ENCODE results near the gene HYAL1. TPM values are rescaled to one million over a fixed set of nuclear protein-coding genes. Genes with fewer than 3 reads are reported as not detected.
A peak's percentile ranks its signal among the peaks of the same experiment; 100 is the strongest.

The HYAL1 gene
- total RNA-seq, 2 experiments from 2014 or later: not detected

- Mint-ChIP-seq H3K36me3 (ENCODE audit: low read depth) (peaks cover 15% of the 10 kb centered on the region), H3K4me3 (peak overlapping the region; percentile 66), H3K27me3 (ENCODE audit: low read depth) (no peaks in the 10 kb centered on the region), H3K27ac (peak overlapping the region; percentile 69), H3K4me1 (ENCODE audit: low read depth) (peaks cover 4% of the 10 kb centered on the region), H3K9me3 (no peaks in the 10 kb centered on the region)
- DNase-seq: peak; percentile 88
- intact Hi-C loops (cut with micrococcal nuclease): loop anchor here (1.0 kb wide), 3 partner anchors 13 to 33 kb away; no protein-coding TSS in a partner anchor
- CTCF ChIA-PET: interaction anchor here (0.6 to 3.7 kb wide), 9 partner anchors 12 to 68 kb away, joined by 3 to 38 read pairs (median 4); partner anchors contain the start of gene GNAI2
Observed at GRCh38 chr3:50260027-50260941, 43.1 kb downstream of the HYAL1 start.

DNA sequence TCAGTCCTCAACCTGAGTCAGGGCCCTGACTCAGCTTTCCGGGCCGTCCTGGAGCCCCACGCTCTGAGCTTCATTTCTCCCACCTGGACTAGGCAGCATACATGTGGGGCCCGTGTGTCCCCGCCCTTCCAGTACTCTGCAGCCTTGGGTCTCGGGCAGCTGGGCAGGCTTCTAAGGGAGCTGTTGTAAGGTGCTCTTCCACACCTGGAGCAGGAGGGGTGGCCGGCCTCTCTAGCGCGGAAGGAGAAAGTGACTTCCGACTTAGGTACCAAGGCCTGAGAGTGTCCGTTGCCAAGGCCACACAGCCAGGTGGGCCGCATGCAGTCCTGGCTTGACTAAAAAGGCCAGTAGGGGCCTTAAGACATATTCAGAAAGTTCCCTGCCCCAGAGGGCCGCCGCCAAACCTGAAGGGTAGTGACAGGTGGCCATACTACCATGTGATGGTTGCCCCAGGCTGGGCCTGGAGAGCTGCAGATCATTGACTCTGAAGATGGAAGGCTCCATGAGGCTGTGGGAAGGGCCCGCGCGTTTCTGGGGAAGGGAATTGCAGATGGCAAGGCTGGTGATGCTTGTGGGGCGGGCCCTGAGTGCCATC lies 43.8 kb downstream of the HYAL1 start:
- Mint-ChIP-seq H3K27me3 (ENCODE audit: low read depth) (no peaks in the 10 kb centered on the region), H3K4me3 (peak overlapping the region; percentile 62), H3K27ac (peak overlapping the region; percentile 69), H3K36me3 (ENCODE audit: low read depth) (peaks cover 15% of the 10 kb centered on the region), H3K4me1 (ENCODE audit: low read depth) (peaks cover 4% of the 10 kb centered on the region), H3K9me3 (no peaks in the 10 kb centered on the region)
- DNase-seq: no peak
- intact Hi-C loops (cut with micrococcal nuclease): loop anchor here (1.0 kb wide), 3 partner anchors 13 to 32 kb away; no protein-coding TSS in a partner anchor
- CTCF ChIA-PET: interaction anchor here (0.7 to 3.7 kb wide), 11 partner anchors 8 to 94 kb away, joined by 3 to 38 read pairs (median 4); partner anchors contain the start of gene GNAI2

- Mint-ChIP-seq H3K4me1 (ENCODE audit: low read depth) (peaks cover 4% of the 10 kb centered on the region), H3K9me3 (no peaks in the 10 kb centered on the region), H3K4me3 (no peak overlapping the region), H3K36me3 (ENCODE audit: low read depth) (peaks cover 15% of the 10 kb centered on the region), H3K27me3 (ENCODE audit: low read depth) (no peaks in the 10 kb centered on the region), H3K27ac (no peak overlapping the region)
- CTCF ChIA-PET: interaction anchor here (0.7 to 3.7 kb wide), 11 partner anchors 9 to 94 kb away, joined by 3 to 38 read pairs (median 4); partner anchors contain the start of genes GNAI2 and HYAL2
- no peak for DNase-seq
- intact Hi-C loops (cut with micrococcal nuclease): no loop called here
Observed at GRCh38 chr3:50258979-50259378, 44.4 kb downstream of the HYAL1 start.

- intact Hi-C loops (cut with micrococcal nuclease): no loop called here
- Mint-ChIP-seq H3K9me3 (no peaks in the 10 kb centered on the region), H3K27ac (peak overlapping the region; percentile 39), H3K4me1 (ENCODE audit: low read depth) (peaks cover 5% of the 10 kb centered on the region), H3K27me3 (ENCODE audit: low read depth) (no peaks in the 10 kb centered on the region), H3K36me3 (ENCODE audit: low read depth) (peaks cover 17% of the 10 kb centered on the region), H3K4me3 (no peak overlapping the region)
- CTCF ChIA-PET: interaction anchor here (1.3 to 3.4 kb wide), 5 partner anchors 15 to 66 kb away, joined by 3 to 10 read pairs (median 6); partner anchors contain the start of gene HYAL2
- no peak for DNase-seq
Observed at GRCh38 chr3:50258029-50258680, 45.2 kb downstream of the HYAL1 start.

GRCh38 chr3:50256978-50257890 lies 46.1 kb downstream of the HYAL1 start:
- Mint-ChIP-seq H3K27me3 (ENCODE audit: low read depth) (no peaks in the 10 kb centered on the region), H3K27ac (no peak overlapping the region), H3K36me3 (ENCODE audit: low read depth) (peaks cover 17% of the 10 kb centered on the region), H3K9me3 (no peaks in the 10 kb centered on the region), H3K4me3 (no peak overlapping the region), H3K4me1 (ENCODE audit: low read depth) (peaks cover 6% of the 10 kb centered on the region)
- intact Hi-C loops (cut with micrococcal nuclease): no loop called here
- CTCF ChIA-PET: interaction anchor here (0.6 to 3.3 kb wide), 10 partner anchors 10 to 219 kb away, joined by 3 to 28 read pairs (median 3); partner anchors contain the start of genes HYAL2, LSMEM2 and TUSC2
- peak; percentile 68 for DNase-seq

GRCh38 chr3:50255251-50255615 lies 48.1 kb downstream of the HYAL1 start:
- no peak overlapping the region for H3K4me3 Mint-ChIP-seq
- H3K27ac Mint-ChIP-seq: no peak overlapping the region
- H3K36me3 Mint-ChIP-seq (ENCODE audit: low read depth): peaks cover 21% of the 10 kb centered on the region
- no peaks in the 10 kb centered on the region for H3K9me3 Mint-ChIP-seq
- peaks cover 18% of the 10 kb centered on the region for H3K4me1 Mint-ChIP-seq (ENCODE audit: low read depth)
- DNase-seq: no peak
- CTCF ChIA-PET: interaction anchor here (0.6 to 3.3 kb wide), 4 partner anchors 9 to 61 kb away, joined by 3 to 28 read pairs (median 4); no protein-coding TSS in a partner anchor
- intact Hi-C loops (cut with micrococcal nuclease): no loop called here
- no peaks in the 10 kb centered on the region for H3K27me3 Mint-ChIP-seq (ENCODE audit: low read depth)

GRCh38 chr3:50254577-50255250 lies 48.7 kb downstream of the HYAL1 start:
- no peaks in the 10 kb centered on the region for H3K27me3 Mint-ChIP-seq (ENCODE audit: low read depth)
- peaks cover 21% of the 10 kb centered on the region for H3K4me1 Mint-ChIP-seq (ENCODE audit: low read depth)
- no peaks in the 10 kb centered on the region for H3K9me3 Mint-ChIP-seq
- no peak overlapping the region for H3K27ac Mint-ChIP-seq
- intact Hi-C loops (cut with micrococcal nuclease): no loop called here
- no peak overlapping the region for H3K4me3 Mint-ChIP-seq
- CTCF ChIA-PET: interaction anchor here (1.8 to 3.3 kb wide), 2 partner anchors 8 to 60 kb away, joined by 5 to 28 read pairs; no protein-coding TSS in a partner anchor
- no peak for DNase-seq
- H3K36me3 Mint-ChIP-seq (ENCODE audit: low read depth): peaks cover 21% of the 10 kb centered on the region

- Mint-ChIP-seq H3K4me1 (ENCODE audit: low read depth) (peaks cover 41% of the 10 kb centered on the region), H3K4me3 (no peak overlapping the region), H3K27ac (peak overlapping the region; percentile 66), H3K27me3 (ENCODE audit: low read depth) (no peaks in the 10 kb centered on the region), H3K9me3 (no peaks in the 10 kb centered on the region), H3K36me3 (ENCODE audit: low read depth) (peaks cover 8% of the 10 kb centered on the region)
- CTCF ChIA-PET: interaction anchor here (1.0 to 1.5 kb wide), 5 partner anchors 10 to 27 kb away, joined by 4 to 10 read pairs (median 5); no protein-coding TSS in a partner anchor
- DNase-seq: peak; percentile 31
- intact Hi-C loops (cut with micrococcal nuclease): no loop called here
Observed at GRCh38 chr3:50251220-50251619, 52.2 kb downstream of the HYAL1 start.

GRCh38 chr3:50250514-50250913 lies 52.9 kb downstream of the HYAL1 start:
- CTCF ChIA-PET: interaction anchor here (0.9 to 4.9 kb wide), 6 partner anchors 10 to 58 kb away, joined by 3 to 38 read pairs (median 4); no protein-coding TSS in a partner anchor
- Mint-ChIP-seq H3K9me3 (no peaks in the 10 kb centered on the region), H3K27me3 (ENCODE audit: low read depth) (no peaks in the 10 kb centered on the region), H3K36me3 (ENCODE audit: low read depth) (peaks cover 8% of the 10 kb centered on the region), H3K4me1 (ENCODE audit: low read depth) (peaks cover 45% of the 10 kb centered on the region), H3K27ac (peak overlapping the region; percentile 66), H3K4me3 (no peak overlapping the region)
- no peak for DNase-seq
- intact Hi-C loops (cut with micrococcal nuclease): no loop called here
